Liver (tissue), 9 donors: Measurements from ENCODE around the gene SH3PXD2B. TPM values are rescaled to one million over a fixed set of nuclear protein-coding genes. Genes with fewer than 3 reads are reported as not detected.
"Not testable (repeated sequence)": the region's sequence is repeated elsewhere in the genome, so short reads cannot be mapped to it uniquely, and the experiment has no call there.

Experiments used
- DNase-seq: peaks from one replicate; pipeline ENCODE4 v3.0.0-alpha.2; 2017; ENCODE audit warnings: low spot score
- H3K27ac ChIP-seq, 2 donors: one replicate each; pipeline ENCODE4 v1.7.0; 2013; ENCODE audit warnings: inconsistent platforms in 2 of 2, low read length in 2 of 2, control low read depth in 1 of 2, low read depth in 1 of 2, mild to moderate bottlenecking in 1 of 2
- H3K27me3 ChIP-seq, 4 donors: one replicate each; pipeline versions ENCODE4 v1.6.1 to v1.7.0; 2013; ENCODE audit warnings: low read length in 3 of 4, inconsistent platforms in 1 of 4, mild to moderate bottlenecking in 1 of 4, moderate library complexity in 1 of 4; ENCODE audit not compliant: control insufficient read depth in 4 of 4, insufficient read depth in 4 of 4
- H3K36me3 ChIP-seq, 4 donors: one replicate each; pipeline versions ENCODE4 v1.6.1 to v1.7.0; 2013; ENCODE audit warnings: low read length in 3 of 4, mild to moderate bottlenecking in 3 of 4, low read depth in 1 of 4, moderate library complexity in 1 of 4; ENCODE audit not compliant: control insufficient read depth in 4 of 4, insufficient read depth in 3 of 4
- H3K4me1 ChIP-seq, 4 donors: one replicate each; pipeline versions ENCODE4 v1.6.1 to v1.7.0; 2013; ENCODE audit warnings: low read length in 3 of 4, mild to moderate bottlenecking in 3 of 4, moderate library complexity in 1 of 4; ENCODE audit not compliant: control insufficient read depth in 4 of 4, insufficient read depth in 4 of 4
- H3K4me3 ChIP-seq, 3 donors: one replicate each; pipeline versions ENCODE4 v1.6.1 to v1.7.0; 2013; ENCODE audit warnings: low read length in 3 of 3, control low read depth in 1 of 3, low read depth in 1 of 3, mild to moderate bottlenecking in 1 of 3
- H3K9ac ChIP-seq, 2 donors: one replicate each; pipeline ENCODE4 v1.7.0; 2013; ENCODE audit warnings: low read length in 2 of 2, mild to moderate bottlenecking in 2 of 2, moderate library complexity in 2 of 2, control low read depth in 1 of 2, low read depth in 1 of 2
- H3K9me3 ChIP-seq, 4 donors: one replicate each; pipeline versions ENCODE4 v1.6.1 to v1.7.0; 2013; ENCODE audit warnings: low read length in 3 of 4; ENCODE audit not compliant: control insufficient read depth in 4 of 4
- CTCF ChIP-seq: fragments of 150-350 bp; IDR thresholded peaks from 2 replicates; pipeline ENCODE4 v1.5.1; 2017; ENCODE audit warnings: improper control_type of control experiment, low read depth, low read length; ENCODE audit not compliant: missing input control
- FOXA1 ChIP-seq: IDR thresholded peaks from 2 replicates; pipeline ENCODE4 v1.6.1; 2016; ENCODE audit warnings: antibody characterized with exemption
- FOXA2 ChIP-seq: IDR thresholded peaks from 2 replicates; pipeline ENCODE4 v1.6.1; 2016; ENCODE audit warnings: antibody characterized with exemption
- GABPA ChIP-seq, 2 donors: IDR thresholded peaks in 1 of 2; conservative IDR thresholded peaks in 1 of 2; 2 replicates each; pipeline ENCODE4 v1.6.1; 2016; ENCODE audit warnings: antibody characterized with exemption in 2 of 2, mild to moderate bottlenecking in 1 of 2, moderate library complexity in 1 of 2
- HNF4A ChIP-seq, 2 donors: conservative IDR thresholded peaks; 2 replicates each; pipeline ENCODE4 v1.6.1; 2016; ENCODE audit warnings: antibody characterized with exemption in 2 of 2, mild to moderate bottlenecking in 2 of 2
- JUND ChIP-seq, 2 donors: IDR thresholded peaks; 2 replicates each; pipeline ENCODE4 v1.6.1; 2016; ENCODE audit warnings: antibody characterized with exemption in 2 of 2
- MAX ChIP-seq: IDR thresholded peaks from 2 replicates; pipeline ENCODE4 v1.6.1; 2016; ENCODE audit warnings: antibody characterized with exemption
- RAD21 ChIP-seq, 2 donors: IDR thresholded peaks; 2 replicates each; pipeline ENCODE4 v1.6.1; 2016; ENCODE audit warnings: antibody characterized with exemption in 2 of 2, mild to moderate bottlenecking in 2 of 2
- SP1 ChIP-seq: IDR thresholded peaks from 2 replicates; pipeline ENCODE4 v1.6.1; 2018; ENCODE audit warnings: antibody characterized with exemption, mild to moderate bottlenecking
- TAF1 ChIP-seq: conservative IDR thresholded peaks from 2 replicates; pipeline ENCODE4 v1.6.1; 2016; ENCODE audit warnings: antibody characterized with exemption, mild to moderate bottlenecking
- YY1 ChIP-seq: IDR thresholded peaks from 2 replicates; pipeline ENCODE4 v1.6.1; 2016; ENCODE audit warnings: antibody characterized with exemption, mild to moderate bottlenecking
- ZBTB33 ChIP-seq: IDR thresholded peaks from 2 replicates; pipeline ENCODE4 v1.6.1; 2016; ENCODE audit warnings: antibody characterized with exemption
- WGBS: extraction: QIAGEN DNeasy Blood & Tissue Kit; methylation state at CpG from one replicate; pipeline ENCODE4 v1.1.7; 2013; 5-methylcytosine and 5-hydroxymethylcytosine counted together
- polyA plus RNA-seq, 2 donors: library from polyadenylated mRNA; stranded (reverse) in 1 of 2; unstranded in 1 of 2; fragments of 200-250 nt in 1 of 2; fragments of >200 nt in 1 of 2; fragmentation: Nextera tagmentation in 1 of 2; extraction: Ambion mirVana in 1 of 2; gene quantifications; one replicate each; pipeline versions ENCODE4 v1.2.1 to v1.2.3, GENCODE V29; 2013 to 2015
- total RNA-seq, 2 donors: library from RNA; depleted of rRNA; stranded (reverse); fragments of >200 nt; gene quantifications; one replicate each; pipeline ENCODE4 v1.2.3, GENCODE V29; 2014
- donor health status: healthy.
- donor health status: healthy.
- donor health status: healthy.
- donor health status: healthy.
- donor health status: healthy.

Gene SH3PXD2B
- total and polyA plus RNA-seq, 4 donors: 1.1 to 3.3 (median 2.2) TPM

DNA sequence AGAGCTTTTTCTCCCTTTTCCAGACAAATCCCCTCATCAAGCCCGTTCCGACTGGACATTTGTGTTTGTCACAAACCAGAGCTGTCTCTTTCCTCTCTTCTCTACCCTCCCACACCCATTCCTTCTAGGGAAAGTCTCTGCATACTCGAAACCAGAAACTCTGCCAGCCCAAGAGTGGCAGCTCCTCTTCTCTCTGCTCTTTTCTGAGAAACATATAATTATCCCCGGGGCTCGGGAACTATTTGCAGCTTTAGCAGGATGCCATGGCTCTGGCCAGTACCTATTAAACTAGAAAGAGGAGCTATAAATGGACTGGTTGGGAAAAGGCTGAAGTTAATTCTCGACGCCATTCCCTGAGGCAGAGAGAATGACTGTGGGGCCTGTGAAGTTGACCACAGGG is 82.6 kb downstream of the SH3PXD2B start (continued):
- TF ChIP-seq GABPA (IDR thresholded peaks at IDR 0.05 in 1 of 2, conservative IDR thresholded peaks at IDR 0.05 in 1 of 2) (no peak), RAD21 (IDR thresholded peaks at IDR 0.05) (no peak), JUND (IDR thresholded peaks at IDR 0.05) (no peak), ZBTB33 (no peak), FOXA2 (no peak), SP1 (no peak), FOXA1 (no peak), HNF4A (conservative IDR thresholded peaks at IDR 0.05) (no peak), YY1 (no peak), TAF1 (no peak)

- no peaks in the 10 kb centered on the region for H3K4me1 ChIP-seq
- no peak for DNase-seq
- TF ChIP-seq RAD21 (IDR thresholded peaks at IDR 0.05) (peak in 1 of 2 donors; percentile 48), CTCF (peak; percentile 42), ZBTB33 (no peak)
- H3K9me3 ChIP-seq: peaks cover 5 to 8% (median 7%) of the 10 kb centered on the region in 4 donors
- H3K27me3 ChIP-seq: no peaks in the 10 kb centered on the region
- no peak overlapping the region for H3K27ac ChIP-seq
- H3K4me3 ChIP-seq: no peak overlapping the region
- H3K36me3 ChIP-seq: no peaks in the 10 kb centered on the region
- no peak overlapping the region for H3K9ac ChIP-seq
- 65% methylated on average over 4 of the region's 4 CpGs for WGBS
Observed at GRCh38 chr5:172370648-172371545, 83.4 kb downstream of the SH3PXD2B start.

- no peak for DNase-seq
- WGBS: 73% methylated on average over 4 of the region's 4 CpGs
- H3K27me3 ChIP-seq: no peaks in the 10 kb centered on the region
- H3K9me3 ChIP-seq: peaks cover 5 to 8% (median 7%) of the 10 kb centered on the region in 4 donors
- H3K27ac ChIP-seq: no peak overlapping the region
- no peaks in the 10 kb centered on the region for H3K36me3 ChIP-seq
- no peak for TF ChIP-seq YY1
- peak; percentile 46 to 51 for TF ChIP-seq RAD21 (IDR thresholded peaks at IDR 0.05)
- no peak for TF ChIP-seq TAF1
- peak; percentile 4 for TF ChIP-seq CTCF
- TF ChIP-seq FOXA1: no peak
- no peak for TF ChIP-seq MAX
- H3K4me1 ChIP-seq: no peaks in the 10 kb centered on the region
- H3K4me3 ChIP-seq: no peak overlapping the region
- no peak overlapping the region for H3K9ac ChIP-seq
Observed at GRCh38 chr5:172370237-172370640, 84.1 kb downstream of the SH3PXD2B start.

DNA sequence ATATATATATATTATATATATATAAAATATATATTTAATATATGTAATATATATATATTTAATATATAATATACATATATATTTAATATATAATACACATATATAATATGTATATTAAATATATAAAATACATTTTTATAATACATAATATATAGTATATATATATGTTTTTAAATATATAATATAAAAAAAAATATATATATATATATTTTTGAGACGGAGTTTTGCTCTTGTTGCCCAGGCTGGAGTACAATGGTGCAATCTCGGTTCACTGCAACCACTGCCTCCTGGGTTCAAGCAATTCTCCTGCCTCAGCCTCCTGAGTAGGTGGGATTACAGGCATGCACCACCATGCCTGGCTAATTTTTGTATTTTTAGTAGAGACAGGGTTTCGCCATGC is 85.6 kb downstream of the SH3PXD2B start:
- H3K36me3 ChIP-seq, H3K9ac ChIP-seq, H3K4me3 ChIP-seq, DNase-seq, H3K4me1 ChIP-seq, H3K27ac ChIP-seq, H3K9me3 ChIP-seq, H3K27me3 ChIP-seq: not testable (repeated sequence)
- 90% methylated on average over 3 of the region's 3 CpGs for WGBS
